ENCODE measurements around the gene WDR46.
A peak's percentile ranks its signal among the peaks of the same experiment; 100 is the strongest.
"Not testable (repeated sequence)": the region's sequence is repeated elsewhere in the genome, so short reads cannot be mapped to it uniquely, and the experiment has no call there.

Gene WDR46

GRCh38 chr6:33288141-33288920, 708 bp downstream of the WDR46 start:
- DNase-seq, result peak in 1 of 4 experiments; percentile 10

- DNase-seq, result no peak
Measured at GRCh38 chr6:33286946-33287914, 1.8 kb downstream of the WDR46 start.

GRCh38 chr6:33285214-33285613, 3.8 kb downstream of the WDR46 start:
- DNase-seq, result not testable (repeated sequence)

GRCh38 chr6:33280539-33280938, 8.5 kb downstream of the WDR46 start:
- no peak for DNase-seq

DNA sequence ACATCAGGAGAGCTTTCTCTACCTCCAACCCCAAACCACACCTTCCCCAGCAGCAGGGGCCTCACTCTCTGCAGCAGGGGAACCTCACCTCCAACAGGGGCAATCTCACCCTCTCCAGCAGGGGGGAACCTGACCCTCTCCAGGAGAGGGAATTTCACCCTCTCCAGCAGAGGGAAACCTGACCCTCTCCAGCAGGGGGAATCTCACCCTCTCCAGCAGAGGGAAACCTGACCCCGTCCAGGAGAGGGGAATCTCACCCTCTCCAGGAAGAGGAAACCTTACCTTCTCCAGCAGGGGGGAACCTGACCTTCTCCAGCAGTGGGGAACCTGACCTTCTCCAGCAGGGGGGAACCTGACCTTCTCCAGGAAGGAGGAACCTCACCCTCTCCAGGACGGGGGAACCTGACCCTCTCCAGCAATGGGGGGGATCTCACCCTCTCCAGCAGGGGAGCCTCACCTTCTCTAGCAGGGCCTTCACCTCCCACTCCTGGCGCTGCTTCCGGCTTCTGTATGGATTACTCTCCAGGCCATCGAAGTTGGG, 9.0 kb downstream of the WDR46 start:
- peak; percentile 48 to 71 (median 60) for DNase-seq

- peak in 3 of 4 experiments; percentile 17 to 58 (median 54) for DNase-seq
Measured at GRCh38 chr6:33279257-33279695, 9.8 kb downstream of the WDR46 start.

GRCh38 chr6:33278810-33279209, 10.2 kb downstream of the WDR46 start:
- no peak for DNase-seq

DNA sequence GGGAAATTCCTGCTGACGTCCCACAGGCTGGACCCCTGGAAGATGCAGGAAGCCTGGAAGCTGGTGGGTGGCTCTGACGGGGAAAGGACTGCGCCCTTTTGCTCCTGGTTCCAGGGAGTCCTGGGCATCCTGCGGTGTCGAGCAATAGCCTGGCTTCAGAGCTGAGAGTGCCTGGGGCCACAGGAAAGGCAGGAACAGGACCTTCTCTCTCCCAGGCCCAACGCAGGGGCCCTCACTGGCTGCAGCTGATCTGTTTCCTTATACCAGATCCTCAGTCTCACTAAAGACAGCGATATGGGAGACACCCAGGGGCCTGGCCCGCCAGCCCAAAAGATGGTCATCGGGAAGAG, 10.7 kb downstream of the WDR46 start:
- no peak for DNase-seq

- peak in 2 of 4 experiments; percentile 20 to 30 for DNase-seq
Measured at GRCh38 chr6:33277663-33278391, 11.2 kb downstream of the WDR46 start.

GRCh38 chr6:33276864-33277662, 12.0 kb downstream of the WDR46 start, which contains the start of gene B3GALT4:
B3GALT4 (plus strand) TSS chr6:33277123; CDS start chr6:33277420, 297 bp downstream.
- peak; percentile 77 to 91 (median 84) for DNase-seq

DNA sequence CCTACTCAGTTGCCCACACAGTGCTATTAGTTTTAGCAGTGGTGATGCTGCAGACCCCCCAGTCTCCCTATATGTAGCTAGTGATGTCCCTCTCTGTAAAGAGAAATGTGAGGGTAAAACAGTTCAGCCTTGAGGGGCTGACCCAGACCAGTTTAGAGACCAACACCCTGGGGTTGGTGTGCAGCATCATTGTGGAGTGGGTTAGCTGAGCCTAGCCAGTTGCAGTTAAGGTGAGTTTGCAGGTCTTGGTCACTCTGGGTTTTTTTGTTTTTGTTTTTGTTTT, 12.5 kb downstream of the WDR46 start:
- no peak for DNase-seq

DNA sequence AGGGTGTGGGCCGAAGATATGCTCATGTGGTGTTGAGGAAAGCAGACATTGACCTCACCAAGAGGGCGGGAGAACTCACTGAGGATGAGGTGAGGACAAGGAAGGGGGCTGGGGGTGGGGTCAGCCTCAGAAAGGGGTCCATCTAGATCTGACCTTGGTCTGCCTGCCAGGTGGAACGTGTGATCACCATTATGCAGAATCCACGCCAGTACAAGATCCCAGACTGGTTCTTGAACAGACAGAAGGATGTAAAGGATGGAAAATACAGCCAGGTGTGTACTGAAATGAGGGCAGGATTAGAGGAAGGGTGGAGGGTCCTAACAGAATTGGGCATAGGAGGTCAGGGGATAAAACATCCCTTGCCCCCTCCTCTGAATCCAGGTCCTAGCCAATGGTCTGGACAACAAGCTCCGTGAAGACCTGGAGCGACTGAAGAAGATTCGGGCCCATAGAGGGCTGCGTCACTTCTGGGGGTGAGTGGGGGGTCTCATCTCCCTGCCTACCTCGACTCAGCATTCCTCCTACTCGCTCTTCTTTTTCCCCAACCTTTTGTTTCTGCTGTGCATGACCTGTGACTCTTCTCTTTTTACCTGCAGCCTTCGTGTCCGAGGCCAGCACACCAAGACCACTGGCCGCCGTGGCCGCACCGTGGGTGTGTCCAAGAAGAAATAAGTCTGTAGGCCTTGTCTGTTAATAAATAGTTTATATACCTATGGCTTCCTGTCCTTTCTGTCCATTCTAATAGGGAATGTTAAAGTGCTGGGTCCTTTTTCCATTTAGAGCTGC, 13.1 kb downstream of the WDR46 start:
- DNase-seq, result not testable (repeated sequence)

- no peak for DNase-seq
Measured at GRCh38 chr6:33273924-33274902, 14.8 kb downstream of the WDR46 start.

DNA sequence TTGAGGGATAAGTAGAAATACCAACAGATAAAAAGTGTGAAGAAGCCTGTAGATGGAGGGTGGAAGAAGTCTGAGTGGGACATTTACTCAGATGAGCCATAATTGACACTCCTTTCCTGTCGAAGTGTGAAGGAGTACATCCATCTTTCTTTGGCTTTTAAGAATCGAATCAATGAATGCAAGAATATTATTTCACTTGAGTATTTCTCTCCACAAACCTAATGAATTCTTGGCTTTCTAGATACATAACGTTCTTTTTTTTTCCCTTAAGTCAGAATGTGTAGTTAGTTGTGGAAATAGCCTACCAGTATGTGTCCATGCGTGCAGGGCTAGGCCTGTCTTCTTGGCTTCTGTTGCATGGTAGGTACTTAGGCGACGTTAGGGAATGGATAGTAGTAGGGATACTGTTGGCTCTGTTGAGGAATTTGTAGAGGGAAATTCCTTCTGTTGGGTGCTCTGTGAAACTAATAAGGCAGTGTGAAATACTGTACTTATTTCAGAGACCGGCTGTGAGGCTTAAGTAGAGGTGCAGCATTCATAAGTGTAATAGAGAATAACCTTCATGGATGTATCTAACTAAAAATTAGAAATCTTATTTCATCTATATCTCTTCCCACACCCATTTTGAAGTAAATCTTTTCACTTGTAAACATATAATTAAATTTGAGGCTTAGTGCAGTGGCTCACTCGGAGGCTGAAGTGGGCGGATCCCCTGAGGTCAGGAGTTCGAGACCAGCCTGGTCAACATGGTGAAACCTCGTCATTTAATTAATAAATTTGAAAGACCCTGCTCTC, 15.7 kb downstream of the WDR46 start:
- no peak for DNase-seq

DNA sequence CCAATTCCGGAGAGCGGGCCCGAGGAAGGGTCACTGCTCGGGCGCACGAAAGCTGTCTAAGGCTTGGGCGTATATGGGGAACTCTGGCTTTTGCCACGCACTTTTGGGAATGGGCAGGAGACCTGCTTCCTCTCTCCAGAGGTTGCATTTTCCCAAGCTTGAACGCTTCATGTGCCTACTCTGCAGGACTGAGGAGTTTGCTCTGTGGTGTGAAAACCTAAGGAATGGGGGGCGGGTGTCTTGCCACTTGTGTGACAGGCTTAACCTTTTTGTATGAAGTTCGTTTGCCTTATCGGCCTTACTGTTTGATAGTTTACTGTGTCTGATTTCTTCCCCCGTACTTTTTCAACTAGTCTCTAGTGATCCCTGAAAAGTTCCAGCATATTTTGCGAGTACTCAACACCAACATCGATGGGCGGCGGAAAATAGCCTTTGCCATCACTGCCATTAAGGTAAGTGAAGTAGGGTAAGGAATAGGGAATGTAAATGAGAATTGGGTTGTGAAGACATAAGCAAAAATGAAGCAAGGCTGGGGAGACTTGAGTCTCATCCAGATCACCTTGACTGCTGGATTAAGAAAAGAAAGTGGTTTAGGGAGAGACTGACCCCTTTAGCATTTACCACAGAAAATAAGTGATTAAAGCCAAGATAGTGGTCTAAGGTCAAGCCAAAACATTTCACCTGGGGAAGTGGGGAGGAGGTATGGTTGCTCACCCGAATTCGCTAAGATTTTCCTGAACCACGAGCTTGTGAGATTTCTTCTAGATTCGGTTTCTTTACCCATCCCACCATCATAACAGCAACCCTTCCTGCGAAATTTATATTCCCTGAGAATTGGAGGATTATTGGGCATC, 16.5 kb downstream of the WDR46 start:
- no peak for DNase-seq

- peak; percentile 96 to 99 (median 98) for DNase-seq
Measured at GRCh38 chr6:33271468-33272274, 17.4 kb downstream of the WDR46 start, which contains the start of the genes RPS18 and VPS52. RPS18 (plus strand) TSS chr6:33272075; CDS start chr6:33272120, 45 bp downstream. VPS52 (minus strand) TSS chr6:33271876; CDS start chr6:33271675, 201 bp downstream.

- DNase-seq, result peak in 3 of 4 experiments; percentile 13 to 34 (median 13)
Measured at GRCh38 chr6:33271117-33271467, 17.9 kb downstream of the WDR46 start.
